Measurements from ENCODE around the gene C3orf22. TPM values are rescaled to one million over a fixed set of nuclear protein-coding genes. Genes with fewer than 3 reads are reported as not detected.

The C3orf22 gene
- polyA plus RNA-seq, 3 donors: not detected

GRCh38 chr3:126526668-126527005, 32.1 kb downstream of the C3orf22 start:
- Histone ChIP-seq H3K27me3 (ENCODE audit: control insufficient read depth in 2 of 2, insufficient read depth in 2 of 2, low read length in 2 of 2) (no peaks in the 10 kb centered on the region), H3K27ac (ENCODE audit: low read depth in 1 of 2, low read length in 2 of 2) (peak overlapping the region; percentile 14 to 41), H3K36me3 (replicated peaks in 1 of 2; ENCODE audit: control insufficient read depth in 1 of 2, insufficient read depth in 2 of 2, low read length in 2 of 2) (no peaks in the 10 kb centered on the region), H3K4me1 (ENCODE audit: control insufficient read depth in 1 of 2, insufficient read depth in 2 of 2, low read length in 2 of 2) (peaks cover 86 to 92% of the 10 kb centered on the region in 2 donors), H2AFZ (ENCODE audit: insufficient read depth, low read depth, low read length, poor library complexity, severe bottlenecking) (no peak overlapping the region), H4K20me1 (ENCODE audit: insufficient read depth, low read length) (no peaks in the 10 kb centered on the region), H3K79me2 (ENCODE audit: insufficient read depth, low read length) (peaks cover 42% of the 10 kb centered on the region), H3K9me3 (replicated peaks in 1 of 2; ENCODE audit: control insufficient read depth in 1 of 2, insufficient read depth in 1 of 2, low read length in 2 of 2) (no peaks in the 10 kb centered on the region), H3K9ac (ENCODE audit: insufficient read depth, low read length, poor library complexity, severe bottlenecking) (peak overlapping the region; percentile 10), H3K4me2 (replicated peaks; ENCODE audit: extremely low read depth, low read length, poor library complexity, severe bottlenecking) (peak overlapping the region; percentile 73), H3K4me3 (replicated peaks in 1 of 3; ENCODE audit: low read depth in 2 of 3, low read length in 3 of 3) (no peak overlapping the region)
- peaks cover 0 to 5% (median 0%) of the 10 kb centered on the region in 3 donors for H3K27me3 Mint-ChIP-seq (ENCODE audit: low read depth in 3 of 3)
- peaks cover 80% of the 10 kb centered on the region for H3K4me1 Mint-ChIP-seq
- peaks cover 0 to 4% (median 0%) of the 10 kb centered on the region in 7 donors for H3K9me3 Mint-ChIP-seq
- H3K27ac Mint-ChIP-seq: peak overlapping the region in 1 of 7 donors; percentile 8
- H3K36me3 Mint-ChIP-seq: peaks cover 7 to 8% of the 10 kb centered on the region in 2 donors
- 70% methylated on average over 6 of the region's 7 CpGs for WGBS (ENCODE audit: insufficient coverage)
- intact Hi-C loops (cut with micrococcal nuclease): loop anchor here (10.0 kb wide), 1 partner anchor 928 kb away; no protein-coding TSS in a partner anchor
- no peak for DNase-seq
- H3K4me3 Mint-ChIP-seq: no peak overlapping the region
- TF ChIP-seq CTCF (IDR thresholded peaks at IDR 0.05): no peak

- Histone ChIP-seq H3K4me1 (ENCODE audit: control insufficient read depth in 1 of 2, insufficient read depth in 2 of 2, low read length in 2 of 2) (peaks cover 81 to 87% of the 10 kb centered on the region in 2 donors), H3K36me3 (replicated peaks in 1 of 2; ENCODE audit: control insufficient read depth in 1 of 2, insufficient read depth in 2 of 2, low read length in 2 of 2) (no peaks in the 10 kb centered on the region), H2AFZ (ENCODE audit: insufficient read depth, low read depth, low read length, poor library complexity, severe bottlenecking) (no peak overlapping the region), H3K4me3 (replicated peaks in 1 of 3; ENCODE audit: low read depth in 2 of 3, low read length in 3 of 3) (peak overlapping the region in 1 of 3 experiments; percentile 86), H3K79me2 (ENCODE audit: insufficient read depth, low read length) (peaks cover 38% of the 10 kb centered on the region), H3K9me3 (replicated peaks in 1 of 2; ENCODE audit: control insufficient read depth in 1 of 2, insufficient read depth in 1 of 2, low read length in 2 of 2) (no peaks in the 10 kb centered on the region), H4K20me1 (ENCODE audit: insufficient read depth, low read length) (no peaks in the 10 kb centered on the region), H3K9ac (ENCODE audit: insufficient read depth, low read length, poor library complexity, severe bottlenecking) (peak overlapping the region; percentile 10), H3K27me3 (ENCODE audit: control insufficient read depth in 2 of 2, insufficient read depth in 2 of 2, low read length in 2 of 2) (no peaks in the 10 kb centered on the region), H3K27ac (ENCODE audit: low read depth in 1 of 2, low read length in 2 of 2) (peak overlapping the region in 1 of 2 donors; percentile 14), H3K4me2 (replicated peaks; ENCODE audit: extremely low read depth, low read length, poor library complexity, severe bottlenecking) (no peak overlapping the region)
- peaks cover 7 to 8% of the 10 kb centered on the region in 2 donors for H3K36me3 Mint-ChIP-seq
- H3K27ac Mint-ChIP-seq: no peak overlapping the region
- H3K4me1 Mint-ChIP-seq: peaks cover 77% of the 10 kb centered on the region
- 90% methylated on average over 7 of the region's 8 CpGs for WGBS (ENCODE audit: insufficient coverage)
- no peak for TF ChIP-seq CTCF (IDR thresholded peaks at IDR 0.05)
- H3K9me3 Mint-ChIP-seq: peaks cover 0 to 4% (median under 1%) of the 10 kb centered on the region in 7 donors
- H3K4me3 Mint-ChIP-seq: peak overlapping the region; percentile 1 to 35
- intact Hi-C loops (cut with micrococcal nuclease): loop anchor here (10.0 kb wide), 1 partner anchor 929 kb away; no protein-coding TSS in a partner anchor
- no peak for DNase-seq
- peaks cover 0 to 6% (median 0%) of the 10 kb centered on the region in 3 donors for H3K27me3 Mint-ChIP-seq (ENCODE audit: low read depth in 3 of 3)
Observed at GRCh38 chr3:126525853-126526667, 32.7 kb downstream of the C3orf22 start.
